GM10266 (cell line): ENCODE data around the gene CIAO3.

Experiments used
- DNase-seq: peaks from one replicate; pipeline ENCODE4 v3.0.0; 2012; ENCODE audit errors: extremely low spot score
- CTCF ChIP-seq: IDR thresholded peaks from 2 replicates; pipeline ENCODE4 v1.5.1; 2012; ENCODE audit warnings: mild to moderate bottlenecking, low read depth; ENCODE audit not compliant: control insufficient read depth, insufficient read depth; ENCODE audit errors: missing control alignments

CIAO3 gene

GRCh38 chr16:775236-775796, 34.5 kb upstream of the CIAO3 start:
- no peak for DNase-seq
- TF ChIP-seq CTCF = no peak

- DNase-seq = no peak
- TF ChIP-seq CTCF = no peak
Observed at GRCh38 chr16:774086-775001, 33.5 kb upstream of the CIAO3 start.

- TF ChIP-seq CTCF = no peak
- no peak for DNase-seq
Observed at GRCh38 chr16:772959-773358, 32.2 kb upstream of the CIAO3 start.

GRCh38 chr16:770411-770810, 29.6 kb upstream of the CIAO3 start:
- TF ChIP-seq CTCF = no peak
- no peak for DNase-seq

GRCh38 chr16:769934-770333, 29.1 kb upstream of the CIAO3 start:
- no peak for TF ChIP-seq CTCF
- DNase-seq = no peak

GRCh38 chr16:769184-769784, 28.5 kb upstream of the CIAO3 start:
- DNase-seq = no peak

More at GRCh38 chr16:769184-769784, 28.5 kb upstream of the CIAO3 start:
- TF ChIP-seq CTCF = no peak
